Measurements from ENCODE around the gene SF3B6.

SF3B6 gene

DNA sequence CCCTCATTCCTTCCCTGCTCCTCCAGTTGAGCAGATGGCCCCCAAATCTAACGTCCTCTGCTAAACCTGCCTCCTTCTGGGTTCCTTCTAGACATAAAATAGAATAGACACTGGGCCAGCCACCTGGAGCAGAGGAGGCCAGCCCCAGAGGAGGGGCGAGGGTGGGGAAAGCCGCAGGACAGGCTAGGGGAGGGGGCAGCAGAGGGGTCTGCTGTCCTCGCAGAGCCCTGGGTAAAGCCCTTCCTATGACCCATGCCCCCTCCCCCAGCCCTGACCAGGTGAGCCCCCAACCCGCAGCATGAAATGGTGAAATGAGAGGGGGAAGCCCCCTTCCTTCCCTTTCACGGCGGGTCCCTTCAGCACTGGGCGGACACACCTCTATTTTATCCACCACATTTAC lies 58.4 kb downstream of the SF3B6 start:
- DNase-seq = no peak

All from GF-D8 (cell line).